K562 (cell line): Measurements from ENCODE around the gene CNPY3. TPM values are rescaled to one million over a fixed set of nuclear protein-coding genes. Genes with fewer than 3 reads are reported as not detected.
A peak's percentile ranks its signal among the peaks of the same experiment; 100 is the strongest.

Experiments used
- GABPB1 ChIP-seq: sonication (generic); formaldehyde crosslinking; IDR thresholded peaks from 2 replicates; pipeline ENCODE4 v1.8.0; 2022; ENCODE audit warnings: mild to moderate bottlenecking, missing genetic modification reagents
- HCFC1 ChIP-seq: IDR thresholded peaks from 2 replicates; pipeline ENCODE4 v1.6.1; 2012; ENCODE audit warnings: low read depth, low read length, improper control_type of control experiment
- HIVEP1 ChIP-seq: fragments of 250-450 bp; sonication (Bioruptor Pico); IDR thresholded peaks from 2 replicates; pipeline ENCODE4 v1.4.0; 2020; ENCODE audit warnings: mild to moderate bottlenecking
- RAD21 ChIP-seq, 2 experiments: fragments of 250-450 bp in 1 of 2; fragments of 450-650 bp in 1 of 2; sonication (Bioruptor Pico) in 1 of 2; formaldehyde crosslinking in 1 of 2; IDR thresholded peaks in 1 of 2; conservative IDR thresholded peaks in 1 of 2; 2 replicates each; pipeline versions ENCODE4 v1.4.0 to v1.8.0; 2020 to 2022; ENCODE audit warnings: mild to moderate bottlenecking in 2 of 2, moderate library complexity in 1 of 2
- ZNF583 ChIP-seq: fragments of 250-450 bp; sonication (Bioruptor Pico); IDR thresholded peaks from 2 replicates; pipeline ENCODE4 v1.4.0; 2020
- polyA plus RNA-seq, 8 experiments: library from polyadenylated mRNA; depleted of rRNA in 4 of 8; stranded (reverse) in 5 of 8; unstranded in 3 of 8; fragments of >200 nt; fragmentation: Nextera tagmentation in 2 of 8; fragmentation: Illumina TruSeq in 1 of 8; extraction: Ambion mirVana in 2 of 8; extraction: Trizol in 1 of 8; gene quantifications; 2 replicates each; pipeline versions ENCODE4 v1.2.1 to v1.2.3, GENCODE V29; 2011 to 2014; ENCODE audit warnings: inconsistent platforms in 1 of 8, missing spikeins in 1 of 8
- total RNA-seq, 7 experiments: library from RNA; depleted of rRNA in 6 of 7; stranded (reverse); fragments of >200 nt in 6 of 7; fragmentation: Illumina TruSeq in 2 of 7; extraction: Trizol in 2 of 7; gene quantifications; 2 replicates each; pipeline versions ENCODE4 v1.2.1 to v1.2.3, GENCODE V29; 2011 to 2021; ENCODE audit warnings: low replicate concordance in 1 of 7
- TF ChIP-seq, protein P1 (sequence below): fragments of 450-650 bp; formaldehyde crosslinking; IDR thresholded peaks from 2 replicates; pipeline ENCODE4 v1.4.0; 2020; ENCODE audit warnings: mild to moderate bottlenecking, moderate library complexity
- TF ChIP-seq, protein P2 (sequence below): fragments of 450-650 bp; IDR thresholded peaks from 2 replicates; pipeline ENCODE4 v1.6.1; 2017; ENCODE audit warnings: antibody characterized with exemption
- TF ChIP-seq, protein P3 (sequence below), 3 experiments: IDR thresholded peaks in 2 of 3; conservative IDR thresholded peaks in 1 of 3; 2 replicates each; pipeline ENCODE4 v1.5.1; 2011 to 2012; ENCODE audit warnings: low read length in 3 of 3, mild to moderate bottlenecking in 3 of 3, control low read depth in 2 of 3, improper control_type of control experiment in 1 of 3, inconsistent platforms in 1 of 3, low read depth in 1 of 3, mixed read lengths in 1 of 3, moderate library complexity in 1 of 3; ENCODE audit not compliant: insufficient read depth in 2 of 3
- TF ChIP-seq, protein P4 (sequence below): fragments of 250-450 bp; sonication (Bioruptor Pico); IDR thresholded peaks from 2 replicates; pipeline ENCODE4 v1.9.0; 2021; ENCODE audit warnings: mild to moderate bottlenecking
- TF ChIP-seq, protein P5 (sequence below): IDR thresholded peaks from 2 replicates; pipeline ENCODE4 v1.6.1; 2011; ENCODE audit warnings: borderline replicate concordance, low read depth, mild to moderate bottlenecking, moderate library complexity, low read length; ENCODE audit not compliant: insufficient read depth, poor library complexity, severe bottlenecking
- TF ChIP-seq, protein P6 (sequence below), 2 experiments: fragments of 150-350 bp in 1 of 2; IDR thresholded peaks; 2 replicates each; pipeline ENCODE4 v1.6.1; 2012 to 2016; ENCODE audit warnings: low read depth in 2 of 2, low read length in 2 of 2, mild to moderate bottlenecking in 1 of 2, moderate library complexity in 1 of 2

The CNPY3 gene
- total and polyA plus RNA-seq, 9 of the 15 experiments (the other 6 are each of a cell fraction or from before 2014, with no cell fraction given), result 2.4 to 37.4 (median 21.2) TPM

DNA sequence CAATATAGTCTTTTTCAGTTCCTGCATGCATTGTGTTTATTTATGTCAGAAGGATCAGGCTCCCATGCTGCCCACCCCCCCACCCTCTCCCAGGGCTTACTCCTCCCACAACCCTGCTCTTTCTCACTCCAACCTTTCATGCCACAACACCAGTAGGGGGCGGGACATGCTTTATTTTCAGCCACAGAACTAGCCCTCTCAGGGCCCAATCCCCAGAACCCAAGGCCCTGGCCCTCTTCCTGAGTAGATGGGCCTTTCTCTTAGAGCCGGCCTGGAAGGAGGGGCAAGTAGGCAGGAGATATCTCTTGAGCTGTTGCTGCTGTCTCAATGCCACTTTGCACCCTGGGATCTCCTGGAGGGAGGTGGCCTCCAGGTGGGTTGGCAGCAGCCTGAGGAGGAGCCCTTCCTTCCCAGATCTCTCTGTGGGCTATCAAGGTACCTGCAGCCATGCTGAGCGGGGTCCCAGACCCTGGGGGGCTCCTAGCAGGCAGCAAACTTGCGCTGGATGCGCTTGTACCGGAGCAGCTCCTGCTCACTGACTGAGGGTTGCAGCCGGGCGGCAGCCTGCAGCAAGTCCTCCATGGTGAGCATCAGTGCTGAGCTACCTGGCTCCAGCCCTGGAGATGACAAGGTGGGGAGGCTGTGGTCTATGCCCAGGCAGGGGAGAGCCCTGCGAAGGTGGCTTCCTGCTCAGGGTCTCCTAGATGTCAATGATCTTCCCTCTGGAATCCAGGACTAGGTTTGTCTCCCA, 34.8 kb downstream of the CNPY3 start (continued):
- TF ChIP-seq, protein P1, sequence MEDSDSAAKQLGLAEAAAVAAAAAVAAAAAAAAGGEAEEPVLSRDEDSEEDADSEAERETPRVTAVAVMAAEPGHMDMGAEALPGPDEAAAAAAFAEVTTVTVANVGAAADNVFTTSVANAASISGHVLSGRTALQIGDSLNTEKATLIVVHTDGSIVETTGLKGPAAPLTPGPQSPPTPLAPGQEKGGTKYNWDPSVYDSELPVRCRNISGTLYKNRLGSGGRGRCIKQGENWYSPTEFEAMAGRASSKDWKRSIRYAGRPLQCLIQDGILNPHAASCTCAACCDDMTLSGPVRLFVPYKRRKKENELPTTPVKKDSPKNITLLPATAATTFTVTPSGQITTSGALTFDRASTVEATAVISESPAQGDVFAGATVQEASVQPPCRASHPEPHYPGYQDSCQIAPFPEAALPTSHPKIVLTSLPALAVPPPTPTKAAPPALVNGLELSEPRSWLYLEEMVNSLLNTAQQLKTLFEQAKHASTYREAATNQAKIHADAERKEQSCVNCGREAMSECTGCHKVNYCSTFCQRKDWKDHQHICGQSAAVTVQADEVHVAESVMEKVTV (CRISPR knock-in tag), result peak; percentile 51; the same call in 1 of the 2 replicates
- TF ChIP-seq HIVEP1 (CRISPR knock-in tag) (no peak), HCFC1 (0 out of 2 replicates have a peak, but pooled peaks have one; percentile 17), GABPB1 (CRISPR knock-in tag) (0 out of 2 replicates have a peak, but pooled peaks have one; percentile 25), RAD21 (CRISPR knock-in tag; conservative IDR thresholded peaks at IDR 0.05 in 1 of 2, IDR thresholded peaks at IDR 0.05 in 1 of 2) (peak; percentile 51 to 80; a peak in 3 of 4 replicates), ZNF583 (CRISPR knock-in tag) (no peak)
- TF ChIP-seq, protein P2, sequence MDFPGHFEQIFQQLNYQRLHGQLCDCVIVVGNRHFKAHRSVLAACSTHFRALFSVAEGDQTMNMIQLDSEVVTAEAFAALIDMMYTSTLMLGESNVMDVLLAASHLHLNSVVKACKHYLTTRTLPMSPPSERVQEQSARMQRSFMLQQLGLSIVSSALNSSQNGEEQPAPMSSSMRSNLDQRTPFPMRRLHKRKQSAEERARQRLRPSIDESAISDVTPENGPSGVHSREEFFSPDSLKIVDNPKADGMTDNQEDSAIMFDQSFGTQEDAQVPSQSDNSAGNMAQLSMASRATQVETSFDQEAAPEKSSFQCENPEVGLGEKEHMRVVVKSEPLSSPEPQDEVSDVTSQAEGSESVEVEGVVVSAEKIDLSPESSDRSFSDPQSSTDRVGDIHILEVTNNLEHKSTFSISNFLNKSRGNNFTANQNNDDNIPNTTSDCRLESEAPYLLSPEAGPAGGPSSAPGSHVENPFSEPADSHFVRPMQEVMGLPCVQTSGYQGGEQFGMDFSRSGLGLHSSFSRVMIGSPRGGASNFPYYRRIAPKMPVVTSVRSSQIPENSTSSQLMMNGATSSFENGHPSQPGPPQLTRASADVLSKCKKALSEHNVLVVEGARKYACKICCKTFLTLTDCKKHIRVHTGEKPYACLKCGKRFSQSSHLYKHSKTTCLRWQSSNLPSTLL, result no peak
- TF ChIP-seq, protein P3, sequence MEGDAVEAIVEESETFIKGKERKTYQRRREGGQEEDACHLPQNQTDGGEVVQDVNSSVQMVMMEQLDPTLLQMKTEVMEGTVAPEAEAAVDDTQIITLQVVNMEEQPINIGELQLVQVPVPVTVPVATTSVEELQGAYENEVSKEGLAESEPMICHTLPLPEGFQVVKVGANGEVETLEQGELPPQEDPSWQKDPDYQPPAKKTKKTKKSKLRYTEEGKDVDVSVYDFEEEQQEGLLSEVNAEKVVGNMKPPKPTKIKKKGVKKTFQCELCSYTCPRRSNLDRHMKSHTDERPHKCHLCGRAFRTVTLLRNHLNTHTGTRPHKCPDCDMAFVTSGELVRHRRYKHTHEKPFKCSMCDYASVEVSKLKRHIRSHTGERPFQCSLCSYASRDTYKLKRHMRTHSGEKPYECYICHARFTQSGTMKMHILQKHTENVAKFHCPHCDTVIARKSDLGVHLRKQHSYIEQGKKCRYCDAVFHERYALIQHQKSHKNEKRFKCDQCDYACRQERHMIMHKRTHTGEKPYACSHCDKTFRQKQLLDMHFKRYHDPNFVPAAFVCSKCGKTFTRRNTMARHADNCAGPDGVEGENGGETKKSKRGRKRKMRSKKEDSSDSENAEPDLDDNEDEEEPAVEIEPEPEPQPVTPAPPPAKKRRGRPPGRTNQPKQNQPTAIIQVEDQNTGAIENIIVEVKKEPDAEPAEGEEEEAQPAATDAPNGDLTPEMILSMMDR (IDR thresholded peaks at IDR 0.05 in 2 of 3, conservative IDR thresholded peaks at IDR 0.05 in 1 of 3; ENCODE audit: insufficient read depth in 2 of 3, low read depth in 1 of 3, low read length in 3 of 3), result peak; percentile 64 to 85 (median 73)
- TF ChIP-seq, protein P4, sequence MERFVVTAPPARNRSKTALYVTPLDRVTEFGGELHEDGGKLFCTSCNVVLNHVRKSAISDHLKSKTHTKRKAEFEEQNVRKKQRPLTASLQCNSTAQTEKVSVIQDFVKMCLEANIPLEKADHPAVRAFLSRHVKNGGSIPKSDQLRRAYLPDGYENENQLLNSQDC (CRISPR knock-in tag), result no peak
- TF ChIP-seq, protein P5, sequence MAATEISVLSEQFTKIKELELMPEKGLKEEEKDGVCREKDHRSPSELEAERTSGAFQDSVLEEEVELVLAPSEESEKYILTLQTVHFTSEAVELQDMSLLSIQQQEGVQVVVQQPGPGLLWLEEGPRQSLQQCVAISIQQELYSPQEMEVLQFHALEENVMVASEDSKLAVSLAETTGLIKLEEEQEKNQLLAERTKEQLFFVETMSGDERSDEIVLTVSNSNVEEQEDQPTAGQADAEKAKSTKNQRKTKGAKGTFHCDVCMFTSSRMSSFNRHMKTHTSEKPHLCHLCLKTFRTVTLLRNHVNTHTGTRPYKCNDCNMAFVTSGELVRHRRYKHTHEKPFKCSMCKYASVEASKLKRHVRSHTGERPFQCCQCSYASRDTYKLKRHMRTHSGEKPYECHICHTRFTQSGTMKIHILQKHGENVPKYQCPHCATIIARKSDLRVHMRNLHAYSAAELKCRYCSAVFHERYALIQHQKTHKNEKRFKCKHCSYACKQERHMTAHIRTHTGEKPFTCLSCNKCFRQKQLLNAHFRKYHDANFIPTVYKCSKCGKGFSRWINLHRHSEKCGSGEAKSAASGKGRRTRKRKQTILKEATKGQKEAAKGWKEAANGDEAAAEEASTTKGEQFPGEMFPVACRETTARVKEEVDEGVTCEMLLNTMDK, result peak; percentile 61
- TF ChIP-seq, protein P6, sequence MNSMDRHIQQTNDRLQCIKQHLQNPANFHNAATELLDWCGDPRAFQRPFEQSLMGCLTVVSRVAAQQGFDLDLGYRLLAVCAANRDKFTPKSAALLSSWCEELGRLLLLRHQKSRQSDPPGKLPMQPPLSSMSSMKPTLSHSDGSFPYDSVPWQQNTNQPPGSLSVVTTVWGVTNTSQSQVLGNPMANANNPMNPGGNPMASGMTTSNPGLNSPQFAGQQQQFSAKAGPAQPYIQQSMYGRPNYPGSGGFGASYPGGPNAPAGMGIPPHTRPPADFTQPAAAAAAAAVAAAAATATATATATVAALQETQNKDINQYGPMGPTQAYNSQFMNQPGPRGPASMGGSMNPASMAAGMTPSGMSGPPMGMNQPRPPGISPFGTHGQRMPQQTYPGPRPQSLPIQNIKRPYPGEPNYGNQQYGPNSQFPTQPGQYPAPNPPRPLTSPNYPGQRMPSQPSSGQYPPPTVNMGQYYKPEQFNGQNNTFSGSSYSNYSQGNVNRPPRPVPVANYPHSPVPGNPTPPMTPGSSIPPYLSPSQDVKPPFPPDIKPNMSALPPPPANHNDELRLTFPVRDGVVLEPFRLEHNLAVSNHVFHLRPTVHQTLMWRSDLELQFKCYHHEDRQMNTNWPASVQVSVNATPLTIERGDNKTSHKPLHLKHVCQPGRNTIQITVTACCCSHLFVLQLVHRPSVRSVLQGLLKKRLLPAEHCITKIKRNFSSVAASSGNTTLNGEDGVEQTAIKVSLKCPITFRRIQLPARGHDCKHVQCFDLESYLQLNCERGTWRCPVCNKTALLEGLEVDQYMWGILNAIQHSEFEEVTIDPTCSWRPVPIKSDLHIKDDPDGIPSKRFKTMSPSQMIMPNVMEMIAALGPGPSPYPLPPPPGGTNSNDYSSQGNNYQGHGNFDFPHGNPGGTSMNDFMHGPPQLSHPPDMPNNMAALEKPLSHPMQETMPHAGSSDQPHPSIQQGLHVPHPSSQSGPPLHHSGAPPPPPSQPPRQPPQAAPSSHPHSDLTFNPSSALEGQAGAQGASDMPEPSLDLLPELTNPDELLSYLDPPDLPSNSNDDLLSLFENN (IDR thresholded peaks at IDR 0.05; ENCODE audit: low read depth in 2 of 2, low read length in 2 of 2), result no peak
